Urinary bladder (tissue), 4 donors: Measurements from ENCODE around the gene PGGT1B. TPM values are rescaled to one million over a fixed set of nuclear protein-coding genes. Genes with fewer than 3 reads are reported as not detected.

Experiments
- DNase-seq: peaks from one replicate; pipeline ENCODE4 v3.0.0-alpha.2; 2015; ENCODE audit errors: extremely low spot score
- H3K27ac ChIP-seq: one replicate; pipeline ENCODE4 v1.5.1; 2013; ENCODE audit warnings: low read depth, mild to moderate bottlenecking, moderate library complexity
- H3K36me3 ChIP-seq: one replicate; pipeline ENCODE4 v1.6.1; 2013; ENCODE audit warnings: mild to moderate bottlenecking, moderate library complexity; ENCODE audit not compliant: insufficient read depth
- H3K4me1 ChIP-seq: one replicate; pipeline ENCODE4 v1.6.1; 2013; ENCODE audit warnings: mild to moderate bottlenecking, moderate library complexity; ENCODE audit not compliant: insufficient read depth
- H3K4me3 ChIP-seq: one replicate; pipeline ENCODE4 v1.5.1; 2013; ENCODE audit warnings: low read depth, low read length
- WGBS: extraction: QIAGEN DNeasy Blood & Tissue Kit; methylation state at CpG from one replicate; pipeline ENCODE4 v1.1.7; 2013; 5-methylcytosine and 5-hydroxymethylcytosine counted together
- polyA plus RNA-seq: library from polyadenylated mRNA; stranded (reverse); fragments of 200-250 nt; gene quantifications from one replicate; pipeline ENCODE4 v1.2.3, GENCODE V29; 2013
- total RNA-seq: library from RNA; depleted of rRNA; stranded (reverse); fragments of >200 nt; gene quantifications from one replicate; pipeline ENCODE4 v1.2.3, GENCODE V29; 2014
- donor health status: healthy with polysubstance abuse.
- donor health status: healthy.

The PGGT1B gene
- total and polyA plus RNA-seq, 2 donors, result 7.0 to 30.5 TPM

DNA sequence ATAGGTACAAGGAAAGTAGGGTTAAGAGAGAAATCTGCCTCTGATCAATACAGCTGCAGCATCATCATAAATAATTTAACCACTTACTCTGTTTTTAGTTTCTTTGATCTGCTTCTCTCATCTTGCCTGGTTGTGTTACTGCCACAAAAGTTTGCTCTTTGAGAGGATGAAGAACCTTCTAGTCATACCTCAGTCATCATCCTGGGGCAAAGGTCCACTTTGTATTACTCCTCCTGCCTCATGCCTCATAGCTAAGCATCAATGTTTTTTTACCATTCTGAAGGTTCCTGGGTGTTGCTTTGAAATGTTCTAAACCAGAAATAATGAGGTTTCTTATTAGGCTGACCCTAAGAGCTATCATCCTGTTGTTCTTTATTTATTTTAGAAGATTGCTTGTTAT, 75.9 kb downstream of the PGGT1B start:
- H3K4me1 ChIP-seq, result no peaks in the 10 kb centered on the region
- H3K27ac ChIP-seq, result no peak overlapping the region
- DNase-seq, result no peak
- no peaks in the 10 kb centered on the region for H3K36me3 ChIP-seq
- no peak overlapping the region for H3K4me3 ChIP-seq

DNA sequence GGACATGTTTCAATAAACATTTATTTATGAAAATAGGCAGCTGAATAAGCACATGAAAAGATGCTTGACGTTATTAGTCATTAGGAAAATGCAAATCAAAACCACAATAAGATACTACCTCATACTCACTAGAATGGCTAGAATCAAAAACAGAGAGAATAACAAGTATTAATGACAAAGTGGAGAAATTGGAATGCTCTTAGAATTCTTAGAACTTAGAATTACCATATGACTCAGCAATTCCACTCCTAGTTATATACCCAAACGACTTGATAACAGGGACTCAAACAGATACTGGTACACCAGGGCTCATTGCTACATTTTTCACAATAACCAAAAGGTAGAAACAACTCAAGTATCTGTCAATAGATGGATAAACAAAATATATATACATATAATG, 77.9 kb downstream of the PGGT1B start:
- no peak overlapping the region for H3K27ac ChIP-seq
- no peak for DNase-seq
- WGBS, result 69% methylated on average over 2 of the region's 2 CpGs
- H3K4me1 ChIP-seq, result no peaks in the 10 kb centered on the region
- H3K36me3 ChIP-seq, result no peaks in the 10 kb centered on the region
- H3K4me3 ChIP-seq, result no peak overlapping the region

DNA sequence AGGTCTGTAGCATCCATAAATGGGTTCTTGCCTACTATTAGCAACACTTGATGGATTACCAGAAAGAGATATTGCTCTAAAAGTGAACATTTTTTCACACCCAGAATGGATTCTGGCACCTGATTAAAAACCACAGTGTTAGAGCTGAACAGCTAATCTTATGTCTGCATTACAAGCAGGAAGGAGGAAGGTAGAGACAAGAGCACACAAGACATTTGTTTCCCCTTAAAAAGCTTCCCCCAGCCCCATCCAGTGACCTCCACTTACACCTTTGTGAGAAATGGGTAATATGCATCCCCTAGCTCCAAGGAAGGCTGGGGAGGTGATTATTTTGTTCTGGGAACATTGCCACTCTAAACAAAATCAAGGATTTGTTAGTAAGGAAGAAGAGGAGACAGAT, 80.9 kb downstream of the PGGT1B start:
- no peaks in the 10 kb centered on the region for H3K4me1 ChIP-seq
- no peak for DNase-seq
- H3K36me3 ChIP-seq, result no peaks in the 10 kb centered on the region
- H3K27ac ChIP-seq, result no peak overlapping the region
- H3K4me3 ChIP-seq, result no peak overlapping the region

DNA sequence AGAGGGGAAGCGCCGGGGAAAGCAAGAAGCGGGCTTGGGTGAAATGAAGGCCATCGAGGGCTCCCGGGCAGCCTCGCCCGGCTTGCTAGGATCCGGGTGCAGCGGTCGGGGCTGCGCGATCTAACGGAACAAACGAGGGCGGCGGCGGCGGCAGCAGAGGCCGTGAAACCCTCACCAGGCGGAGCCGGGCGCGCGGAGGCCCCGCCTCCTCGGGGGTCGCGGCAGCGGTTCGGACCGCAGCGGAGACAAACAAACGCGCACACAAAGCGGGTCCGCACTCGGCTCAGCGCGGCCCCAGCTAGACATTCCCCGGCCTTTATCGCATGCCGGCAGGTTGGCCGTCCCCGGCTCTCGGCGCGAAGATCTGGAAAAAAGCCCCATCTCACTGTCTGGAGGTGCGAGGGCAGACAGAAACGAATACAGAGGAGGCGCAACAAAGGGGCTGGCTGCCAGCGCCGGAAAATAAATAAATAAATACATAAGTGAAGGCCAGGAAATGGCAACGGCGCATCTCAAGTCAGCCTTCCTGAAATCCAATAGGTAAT, 82.4 kb downstream of the PGGT1B start:
- no peak for DNase-seq
- no peak overlapping the region for H3K27ac ChIP-seq
- WGBS, result 1% methylated on average over 54 of the region's 54 CpGs
- no peaks in the 10 kb centered on the region for H3K4me1 ChIP-seq
- no peaks in the 10 kb centered on the region for H3K36me3 ChIP-seq
- peak overlapping the region; percentile 42 for H3K4me3 ChIP-seq

GRCh38 chr5:115179394-115180164, 83.1 kb downstream of the PGGT1B start:
- WGBS, result 2% methylated on average over 56 of the region's 56 CpGs
- Histone ChIP-seq H3K27ac (no peak overlapping the region), H3K4me3 (peak overlapping the region; percentile 42)

DNA sequence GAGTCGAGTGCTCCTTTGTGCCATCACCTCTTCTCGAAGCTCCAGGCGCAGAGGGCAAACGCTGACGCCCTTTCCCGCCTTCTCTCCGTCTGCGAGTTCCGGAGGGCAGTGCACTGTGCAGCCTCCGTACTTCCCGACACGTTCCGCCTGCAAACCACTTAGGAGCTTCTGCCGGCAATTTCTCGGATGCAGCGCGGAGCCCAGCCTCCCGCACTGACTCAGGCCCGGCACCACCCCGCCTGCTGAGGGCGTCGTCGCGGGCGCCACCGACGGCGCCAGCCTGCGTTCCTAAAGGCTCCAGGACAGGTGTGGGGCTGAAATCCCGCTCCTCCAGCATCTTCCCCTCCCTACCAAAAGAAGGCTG, 83.7 kb downstream of the PGGT1B start:
- no peak overlapping the region for H3K27ac ChIP-seq
- WGBS, result 41% methylated on average over 30 of the region's 30 CpGs

More at GRCh38 chr5:115179394-115180164, 83.1 kb downstream of the PGGT1B start:
- Histone ChIP-seq H3K4me1 (no peaks in the 10 kb centered on the region), H3K36me3 (no peaks in the 10 kb centered on the region)
- DNase-seq, result no peak

GRCh38 chr5:115170929-115171510, 91.7 kb downstream of the PGGT1B start:
- WGBS, result 24% methylated on average over 16 of the region's 16 CpGs
- H3K27ac ChIP-seq, result no peak overlapping the region

More for the DNA sequence above, 83.7 kb downstream of the PGGT1B start:
- no peak for DNase-seq
- Histone ChIP-seq H3K36me3 (no peaks in the 10 kb centered on the region), H3K4me3 (no peak overlapping the region), H3K4me1 (no peaks in the 10 kb centered on the region)

DNA sequence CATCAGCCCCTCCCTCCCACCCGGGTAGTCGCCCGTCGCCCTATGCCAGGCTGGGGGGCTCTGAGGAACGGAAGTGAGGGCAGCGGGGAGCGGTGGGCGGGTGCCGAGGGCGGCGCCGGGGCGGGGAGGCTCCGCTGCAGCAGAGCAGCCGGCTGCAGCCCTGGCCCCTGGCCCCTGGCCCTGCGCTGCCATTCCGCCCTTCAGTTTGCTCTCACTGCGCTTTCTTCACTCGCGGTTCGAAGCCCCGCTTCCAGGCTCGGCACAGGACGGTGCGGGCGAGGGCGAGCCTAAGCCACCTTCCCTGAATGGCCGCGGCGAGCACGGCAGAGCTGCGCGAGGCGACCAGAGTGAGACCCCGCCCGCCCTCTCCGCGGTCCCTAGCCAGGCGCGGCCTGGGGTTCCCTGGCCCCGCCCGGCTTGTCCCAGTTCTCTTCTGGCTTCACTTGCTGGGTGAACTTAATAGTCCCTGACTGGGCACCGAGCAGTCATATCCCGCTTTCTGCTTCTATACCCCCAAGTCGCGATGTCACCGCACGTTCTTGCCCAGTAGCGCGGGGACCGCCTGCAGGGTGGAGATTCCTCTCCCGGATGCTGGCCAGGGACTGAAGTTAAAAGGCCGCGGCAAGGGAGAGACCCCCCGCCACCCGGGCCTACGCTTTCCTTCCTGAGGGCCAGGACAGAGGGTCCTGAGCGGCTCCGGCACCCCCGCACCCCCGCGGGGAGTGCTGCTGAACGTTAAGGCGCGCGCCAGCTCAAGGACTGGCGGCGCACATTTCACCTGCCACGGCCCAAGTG, 92.3 kb downstream of the PGGT1B start:
- H3K4me1 ChIP-seq, result no peaks in the 10 kb centered on the region
- 1% methylated on average over 69 of the region's 69 CpGs for WGBS
- no peaks in the 10 kb centered on the region for H3K36me3 ChIP-seq
- H3K4me3 ChIP-seq, result peak overlapping the region; percentile 66
- H3K27ac ChIP-seq, result no peak overlapping the region
- no peak for DNase-seq

More at GRCh38 chr5:115170929-115171510, 91.7 kb downstream of the PGGT1B start:
- H3K36me3 ChIP-seq, result no peaks in the 10 kb centered on the region
- peak overlapping the region; percentile 66 for H3K4me3 ChIP-seq
- DNase-seq, result no peak
- no peaks in the 10 kb centered on the region for H3K4me1 ChIP-seq

GRCh38 chr5:115169487-115170133, 93.1 kb downstream of the PGGT1B start, which contains the start of gene TRIM36:
Gene TRIM36, minus strand, starts transcription at chr5:115169908. Its CDS starts 274 bp downstream, at chr5:115169634.
- no peak within 1 kb of the TSS for H3K27ac ChIP-seq
- no peaks in the 10 kb centered on the region for H3K36me3 ChIP-seq
- WGBS, result under 1% methylated on average over 68 of the region's 68 CpGs
- DNase-seq, result peak; percentile 29
- no peaks in the 10 kb centered on the region for H3K4me1 ChIP-seq
- peak within 1 kb of the TSS; percentile 66 for H3K4me3 ChIP-seq

DNA sequence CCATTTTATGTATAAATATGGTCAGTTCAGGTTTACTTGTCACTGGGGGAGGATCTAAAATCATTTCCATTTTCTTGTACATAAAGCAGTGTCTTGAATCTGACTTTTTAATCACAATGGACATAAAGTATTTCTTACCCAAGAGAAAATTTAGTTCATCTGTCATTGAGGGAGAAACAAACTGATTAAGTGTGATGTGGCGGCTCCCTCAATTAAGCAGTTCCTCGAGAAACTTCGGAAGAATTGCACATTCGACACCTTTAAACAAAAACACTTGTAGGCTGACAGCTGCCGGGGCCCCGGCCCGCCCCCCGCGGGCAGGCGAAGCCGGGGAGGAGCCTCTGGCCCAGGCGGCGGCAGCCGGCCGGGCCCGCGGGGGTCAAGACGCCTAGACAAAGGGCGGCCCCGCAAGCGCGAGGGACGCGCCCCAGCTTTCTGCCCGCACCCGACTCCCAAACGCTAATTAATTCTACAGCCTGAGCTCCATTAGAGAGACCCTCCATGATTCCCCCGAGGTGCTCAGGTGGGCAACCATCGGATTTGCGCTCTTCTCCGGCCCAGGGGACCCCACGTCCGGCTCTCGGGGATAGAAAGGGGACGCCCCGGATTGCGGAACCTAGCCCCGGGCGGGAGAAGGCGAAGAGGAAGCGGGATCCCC, 93.7 kb downstream of the PGGT1B start:
- peak overlapping the region; percentile 66 for H3K4me3 ChIP-seq
- H3K36me3 ChIP-seq, result no peaks in the 10 kb centered on the region
- H3K27ac ChIP-seq, result no peak overlapping the region
- DNase-seq, result no peak
- H3K4me1 ChIP-seq, result no peaks in the 10 kb centered on the region
- WGBS, result 2% methylated on average over 41 of the region's 41 CpGs

DNA sequence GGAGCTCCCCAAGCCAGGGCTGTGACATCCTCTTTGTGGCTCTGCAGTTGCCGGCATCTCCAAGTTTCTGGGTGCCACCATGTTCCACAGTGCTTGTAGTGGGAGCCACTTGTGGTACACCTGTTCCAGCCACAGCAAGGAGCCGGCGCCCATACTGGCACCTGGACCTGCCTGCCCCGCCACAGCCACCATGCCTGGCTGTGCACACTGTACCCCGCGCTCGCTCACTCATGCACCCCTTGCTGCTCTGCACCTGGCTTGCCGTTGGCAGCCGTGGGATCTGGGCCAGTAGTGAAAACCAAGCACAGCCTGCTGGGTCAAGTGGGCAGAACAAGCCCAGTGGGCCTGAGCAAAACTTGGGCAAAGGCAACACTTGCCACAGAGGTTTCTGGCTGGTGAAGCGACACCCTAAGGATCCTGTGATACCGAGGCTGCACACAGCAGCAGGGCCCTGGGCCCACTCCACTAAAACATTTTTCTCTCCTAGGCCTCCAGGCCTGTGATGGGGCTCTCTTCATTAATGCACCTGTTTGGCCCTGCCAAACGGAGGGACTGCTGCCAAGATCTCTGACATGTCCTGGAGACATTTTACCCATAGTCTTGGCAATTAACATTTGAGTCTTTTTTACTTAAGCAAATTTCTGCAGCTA, 95.8 kb downstream of the PGGT1B start:
- H3K4me3 ChIP-seq, result no peak overlapping the region

GRCh38 chr5:115165790-115166189, 96.9 kb downstream of the PGGT1B start:
- Histone ChIP-seq H3K4me3 (no peak overlapping the region), H3K36me3 (no peaks in the 10 kb centered on the region), H3K4me1 (no peaks in the 10 kb centered on the region), H3K27ac (no peak overlapping the region)
- WGBS, result 88% methylated on average over 5 of the region's 5 CpGs
- DNase-seq, result no peak

More for the DNA sequence above, 95.8 kb downstream of the PGGT1B start:
- H3K27ac ChIP-seq, result no peak overlapping the region
- H3K36me3 ChIP-seq, result no peaks in the 10 kb centered on the region
- WGBS, result 97% methylated on average over 12 of the region's 12 CpGs
- H3K4me1 ChIP-seq, result no peaks in the 10 kb centered on the region
- no peak for DNase-seq
